NB4 (cell line): ENCODE results near the gene RNF217.
"Not testable (repeated sequence)": the region's sequence is repeated elsewhere in the genome, so short reads cannot be mapped to it uniquely, and the experiment has no call there.

ENCODE experiments used
- DNase-seq: peaks from one replicate; pipeline ENCODE4 v3.0.0; 2010; ENCODE audit warnings: low read depth
- H3K4me3 ChIP-seq: one replicate; pipeline ENCODE4 v1.5.1; 2011; ENCODE audit warnings: mild to moderate bottlenecking, low read depth, low read length, moderate library complexity
- CTCF ChIP-seq: IDR thresholded peaks from one replicate; pipeline ENCODE4 v1.5.1; 2012; ENCODE audit warnings: low read depth, low read length
- MAX ChIP-seq: IDR thresholded peaks from 2 replicates; pipeline ENCODE4 v1.6.1; 2011; ENCODE audit warnings: low read depth, low read length
- MYC ChIP-seq: IDR thresholded peaks from 2 replicates; pipeline ENCODE4 v1.6.1; 2011; ENCODE audit warnings: low read depth, low read length
- POLR2A ChIP-seq: IDR thresholded peaks from 2 replicates; pipeline ENCODE4 v1.6.1; 2011; ENCODE audit warnings: mild to moderate bottlenecking; ENCODE audit not compliant: insufficient read length; ENCODE audit errors: extremely low read depth

Gene RNF217

DNA sequence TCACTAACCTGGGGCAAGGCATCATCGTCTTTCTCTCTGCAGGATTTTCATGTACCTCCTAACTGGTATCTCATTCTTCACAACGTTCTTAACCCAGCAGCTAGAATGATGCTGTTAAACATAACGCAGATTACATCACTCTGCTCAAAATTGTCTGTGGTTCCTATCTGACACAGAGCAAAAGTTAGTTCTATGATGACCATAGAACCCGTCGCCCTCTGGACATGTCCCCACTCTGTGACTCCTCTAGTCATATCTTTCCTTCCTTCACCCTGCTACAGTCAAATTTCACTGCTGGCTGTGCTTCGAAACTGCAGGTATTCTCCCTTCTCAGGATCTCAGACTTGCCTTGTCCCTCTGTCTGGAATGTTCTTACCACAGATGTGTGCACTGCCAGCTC is 103.9 kb downstream of the RNF217 start:
- DNase-seq, result no peak
- no peak for TF ChIP-seq POLR2A
- no peak for TF ChIP-seq MAX
- no peak for TF ChIP-seq CTCF
- TF ChIP-seq MYC, result no peak
- H3K4me3 ChIP-seq, result no peak overlapping the region

DNA sequence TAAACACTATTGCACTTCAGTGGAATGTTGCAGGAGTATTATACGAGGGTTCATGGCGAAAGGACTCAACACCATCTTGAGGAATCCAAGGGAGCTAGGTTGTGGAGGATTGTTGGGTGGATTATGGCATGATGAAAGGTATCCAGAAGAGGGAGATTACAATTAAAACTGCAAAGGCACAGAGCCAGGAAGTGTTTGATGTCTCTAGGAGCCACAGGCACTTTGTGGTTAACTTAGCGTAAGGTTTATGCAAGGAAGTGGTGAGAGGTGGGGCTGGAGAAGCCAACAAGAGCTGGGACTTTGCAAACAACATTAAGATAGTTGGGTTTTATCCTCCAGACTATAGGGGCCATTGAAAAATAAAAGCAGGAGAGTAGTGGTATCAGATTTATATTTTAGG is 104.7 kb downstream of the RNF217 start:
- peak; percentile 53 for DNase-seq
- no peak overlapping the region for H3K4me3 ChIP-seq
- TF ChIP-seq POLR2A, result no peak
- no peak for TF ChIP-seq MAX
- TF ChIP-seq CTCF, result no peak
- no peak for TF ChIP-seq MYC

- H3K4me3 ChIP-seq, result no peak overlapping the region
- TF ChIP-seq MAX, result no peak
- TF ChIP-seq POLR2A, result no peak
- no peak for TF ChIP-seq CTCF
- no peak for TF ChIP-seq MYC
- DNase-seq, result no peak
These were observed 105.3 kb downstream of the RNF217 start for GRCh38 chr6:125067552-125067951.

DNA sequence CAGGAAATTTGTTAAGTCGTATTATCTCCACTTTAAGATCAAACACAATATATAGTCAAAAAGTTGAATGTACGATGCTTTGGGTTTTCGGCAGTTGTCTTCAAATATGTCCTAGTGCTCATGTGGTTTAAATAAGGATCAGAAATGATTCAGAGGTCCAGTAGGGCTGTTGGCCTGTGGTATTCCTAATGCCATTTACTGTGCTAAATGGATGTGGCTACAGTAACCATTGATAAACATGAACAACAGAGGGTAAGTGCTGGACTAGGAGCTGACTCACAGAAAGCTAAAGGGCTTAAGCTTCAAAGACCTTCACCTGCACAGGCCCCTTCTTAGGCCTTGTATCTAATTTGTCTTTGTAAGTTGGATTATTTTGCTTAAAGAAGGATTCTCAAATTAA is 110.8 kb downstream of the RNF217 start:
- DNase-seq, result no peak
- H3K4me3 ChIP-seq, result no peak overlapping the region
- TF ChIP-seq MAX, result no peak
- no peak for TF ChIP-seq MYC
- TF ChIP-seq CTCF, result no peak
- no peak for TF ChIP-seq POLR2A

GRCh38 chr6:125074120-125074519 is 111.9 kb downstream of the RNF217 start:
- no peak for TF ChIP-seq CTCF
- no peak for TF ChIP-seq MAX
- no peak for TF ChIP-seq POLR2A
- TF ChIP-seq MYC, result no peak
- H3K4me3 ChIP-seq, result no peak overlapping the region
- no peak for DNase-seq

- H3K4me3 ChIP-seq, DNase-seq: not testable (repeated sequence)
These were observed 112.8 kb downstream of the RNF217 start for GRCh38 chr6:125075073-125075472.
